ENCODE results near the gene NARF. TPM values are rescaled to one million over a fixed set of nuclear protein-coding genes. Genes with fewer than 3 reads are reported as not detected.

NARF gene
- total and polyA plus RNA-seq, 2 experiments from 2014 or later: 66.1 to 67.1 TPM

- H3K27ac Mint-ChIP-seq: no peak overlapping the region
- H3K79me2 ChIP-seq (replicated peaks; ENCODE audit: insufficient read depth): 0 out of 2 replicates have a peak, but pooled peaks cover 5% of the 10 kb centered on the region
- no peak overlapping the region for H2AFZ ChIP-seq
- H3K4me1 Mint-ChIP-seq: peaks cover 17% of the 10 kb centered on the region
- H3K4me1 ChIP-seq (ENCODE audit: insufficient read depth): peaks cover 17% of the 10 kb centered on the region; the same call in 1 of the 2 replicates
- H3K27me3 ChIP-seq (ENCODE audit: insufficient read depth): no peaks in the 10 kb centered on the region
- no peaks in the 10 kb centered on the region for H3K9me2 ChIP-seq (ENCODE audit: insufficient read depth)
- H3K4me3 Mint-ChIP-seq: no peak overlapping the region
- H3F3A ChIP-seq (replicated peaks; ENCODE audit: low read depth): peaks cover 3% of the 10 kb centered on the region; the same call in 1 of the 2 replicates
- TF ChIP-seq EZH2phosphoT487 (IDR thresholded peaks at IDR 0.05; ENCODE audit: unreplicated experiment): no peak
- no peak for TF ChIP-seq CTCF (conservative IDR thresholded peaks at IDR 0.05; ENCODE audit: low read depth in 2 of 2)
- TF ChIP-seq JUNB (IDR thresholded peaks at IDR 0.05; ENCODE audit: unreplicated experiment): no peak
- TF ChIP-seq NANOG (IDR thresholded peaks at IDR 0.05; ENCODE audit: borderline replicate concordance): no peak
- TF ChIP-seq REST (IDR thresholded peaks at IDR 0.05; ENCODE audit: unreplicated experiment): no peak
- no peak for TF ChIP-seq STAT1 (IDR thresholded peaks at IDR 0.05; ENCODE audit: unreplicated experiment)
- no peak for TF ChIP-seq CREB1 (CRISPR knock-in tag; IDR thresholded peaks at IDR 0.05; ENCODE audit: low read depth)
- TF ChIP-seq, protein P1, sequence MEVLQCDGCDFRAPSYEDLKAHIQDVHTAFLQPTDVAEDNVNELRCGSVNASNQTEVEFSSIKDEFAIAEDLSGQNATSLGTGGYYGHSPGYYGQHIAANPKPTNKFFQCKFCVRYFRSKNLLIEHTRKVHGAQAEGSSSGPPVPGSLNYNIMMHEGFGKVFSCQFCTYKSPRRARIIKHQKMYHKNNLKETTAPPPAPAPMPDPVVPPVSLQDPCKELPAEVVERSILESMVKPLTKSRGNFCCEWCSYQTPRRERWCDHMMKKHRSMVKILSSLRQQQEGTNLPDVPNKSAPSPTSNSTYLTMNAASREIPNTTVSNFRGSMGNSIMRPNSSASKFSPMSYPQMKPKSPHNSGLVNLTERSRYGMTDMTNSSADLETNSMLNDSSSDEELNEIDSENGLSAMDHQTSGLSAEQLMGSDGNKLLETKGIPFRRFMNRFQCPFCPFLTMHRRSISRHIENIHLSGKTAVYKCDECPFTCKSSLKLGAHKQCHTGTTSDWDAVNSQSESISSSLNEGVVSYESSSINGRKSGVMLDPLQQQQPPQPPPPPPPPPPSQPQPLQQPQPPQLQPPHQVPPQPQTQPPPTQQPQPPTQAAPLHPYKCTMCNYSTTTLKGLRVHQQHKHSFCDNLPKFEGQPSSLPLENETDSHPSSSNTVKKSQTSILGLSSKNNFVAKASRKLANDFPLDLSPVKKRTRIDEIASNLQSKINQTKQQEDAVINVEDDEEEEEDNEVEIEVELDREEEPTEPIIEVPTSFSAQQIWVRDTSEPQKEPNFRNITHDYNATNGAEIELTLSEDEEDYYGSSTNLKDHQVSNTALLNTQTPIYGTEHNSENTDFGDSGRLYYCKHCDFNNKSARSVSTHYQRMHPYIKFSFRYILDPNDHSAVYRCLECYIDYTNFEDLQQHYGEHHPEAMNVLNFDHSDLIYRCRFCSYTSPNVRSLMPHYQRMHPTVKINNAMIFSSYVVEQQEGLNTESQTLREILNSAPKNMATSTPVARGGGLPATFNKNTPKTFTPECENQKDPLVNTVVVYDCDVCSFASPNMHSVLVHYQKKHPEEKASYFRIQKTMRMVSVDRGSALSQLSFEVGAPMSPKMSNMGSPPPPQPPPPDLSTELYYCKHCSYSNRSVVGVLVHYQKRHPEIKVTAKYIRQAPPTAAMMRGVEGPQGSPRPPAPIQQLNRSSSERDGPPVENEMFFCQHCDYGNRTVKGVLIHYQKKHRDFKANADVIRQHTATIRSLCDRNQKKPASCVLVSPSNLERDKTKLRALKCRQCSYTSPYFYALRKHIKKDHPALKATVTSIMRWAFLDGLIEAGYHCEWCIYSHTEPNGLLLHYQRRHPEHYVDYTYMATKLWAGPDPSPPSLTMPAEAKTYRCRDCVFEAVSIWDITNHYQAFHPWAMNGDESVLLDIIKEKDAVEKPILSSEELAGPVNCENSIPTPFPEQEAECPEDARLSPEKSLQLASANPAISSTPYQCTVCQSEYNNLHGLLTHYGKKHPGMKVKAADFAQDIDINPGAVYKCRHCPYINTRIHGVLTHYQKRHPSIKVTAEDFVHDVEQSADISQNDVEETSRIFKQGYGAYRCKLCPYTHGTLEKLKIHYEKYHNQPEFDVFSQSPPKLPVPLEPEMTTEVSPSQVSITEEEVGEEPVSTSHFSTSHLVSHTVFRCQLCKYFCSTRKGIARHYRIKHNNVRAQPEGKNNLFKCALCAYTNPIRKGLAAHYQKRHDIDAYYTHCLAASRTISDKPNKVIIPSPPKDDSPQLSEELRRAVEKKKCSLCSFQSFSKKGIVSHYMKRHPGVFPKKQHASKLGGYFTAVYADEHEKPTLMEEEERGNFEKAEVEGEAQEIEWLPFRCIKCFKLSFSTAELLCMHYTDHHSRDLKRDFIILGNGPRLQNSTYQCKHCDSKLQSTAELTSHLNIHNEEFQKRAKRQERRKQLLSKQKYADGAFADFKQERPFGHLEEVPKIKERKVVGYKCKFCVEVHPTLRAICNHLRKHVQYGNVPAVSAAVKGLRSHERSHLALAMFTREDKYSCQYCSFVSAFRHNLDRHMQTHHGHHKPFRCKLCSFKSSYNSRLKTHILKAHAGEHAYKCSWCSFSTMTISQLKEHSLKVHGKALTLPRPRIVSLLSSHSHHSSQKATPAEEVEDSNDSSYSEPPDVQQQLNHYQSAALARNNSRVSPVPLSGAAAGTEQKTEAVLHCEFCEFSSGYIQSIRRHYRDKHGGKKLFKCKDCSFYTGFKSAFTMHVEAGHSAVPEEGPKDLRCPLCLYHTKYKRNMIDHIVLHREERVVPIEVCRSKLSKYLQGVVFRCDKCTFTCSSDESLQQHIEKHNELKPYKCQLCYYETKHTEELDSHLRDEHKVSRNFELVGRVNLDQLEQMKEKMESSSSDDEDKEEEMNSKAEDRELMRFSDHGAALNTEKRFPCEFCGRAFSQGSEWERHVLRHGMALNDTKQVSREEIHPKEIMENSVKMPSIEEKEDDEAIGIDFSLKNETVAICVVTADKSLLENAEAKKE (CRISPR knock-in tag; IDR thresholded peaks at IDR 0.05): no peak
- no peak for TF ChIP-seq ZNF114 (CRISPR knock-in tag; IDR thresholded peaks at IDR 0.05)
- TF ChIP-seq POLR2AphosphoS5 (IDR thresholded peaks at IDR 0.05; ENCODE audit: low read depth): no peak
- H3K27me3 Mint-ChIP-seq (ENCODE audit: insufficient read depth, low read depth, poor library complexity): peaks cover 15% of the 10 kb centered on the region
- H3K4me3 ChIP-seq: no peak overlapping the region
- H3K9me3 Mint-ChIP-seq: peaks cover 6% of the 10 kb centered on the region; the same call in 2 of the 3 replicates
- no peak overlapping the region for H3K4me2 ChIP-seq
- no peaks in the 10 kb centered on the region for H3K36me3 ChIP-seq (ENCODE audit: insufficient read depth)
- H3K36me3 Mint-ChIP-seq (ENCODE audit: low read depth): peaks cover 17% of the 10 kb centered on the region
- no peak overlapping the region for H3K27ac ChIP-seq (ENCODE audit: low read depth)
- no peaks in the 10 kb centered on the region; the same call in 1 of the 2 replicates for H4K20me1 ChIP-seq (replicated peaks; ENCODE audit: insufficient read depth)
- ATAC-seq (no peak), DNase-seq (ENCODE audit: low spot score) (no peak)
These were observed 11.9 kb upstream of the NARF start for GRCh38 chr17:82446649-82447048.
